Transverse colon (tissue), 3 donors: ENCODE data around the gene MKRN2.

ENCODE experiments used
- POLR2A ChIP-seq: fragments of 450-650 bp; IDR thresholded peaks from one replicate; pipeline ENCODE4 v1.6.1; 2016; ENCODE audit warnings: antibody characterized with exemption, mild to moderate bottlenecking, moderate library complexity
- TF ChIP-seq, protein P1 (sequence below), 5 experiments: fragments of 200-600 bp in 3 of 5; fragments of 450-650 bp in 2 of 5; sonication (generic) in 3 of 5; IDR thresholded peaks; 1 replicate in 2 of 5; 2 replicates in 3 of 5; pipeline ENCODE4 v1.5.1; 2016 to 2017; ENCODE audit warnings: antibody characterized with exemption in 5 of 5, inconsistent platforms in 3 of 5, mild to moderate bottlenecking in 2 of 5, moderate library complexity in 1 of 5

DNA sequence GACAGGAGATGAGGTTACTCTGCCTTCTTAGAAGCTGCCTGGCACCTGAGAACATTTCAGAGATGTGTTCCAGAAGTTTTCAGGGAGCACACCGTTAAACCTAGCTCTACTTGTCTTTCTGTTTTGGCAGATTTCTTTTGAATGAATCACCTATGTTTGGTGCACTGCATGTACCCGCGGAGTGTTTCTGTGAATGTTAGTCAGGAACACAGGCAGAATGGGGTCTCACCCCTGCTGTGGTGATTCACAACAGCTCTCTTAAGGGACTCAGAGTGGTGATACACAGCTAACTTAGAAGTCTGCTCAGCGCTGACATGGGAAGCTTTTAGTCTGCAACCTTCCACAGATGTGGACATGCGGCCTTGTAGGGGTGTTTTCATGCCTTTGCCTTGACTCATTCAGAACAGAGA, 48.6 kb upstream of the MKRN2 start:
- TF ChIP-seq POLR2A = no peak
- TF ChIP-seq, protein P1, sequence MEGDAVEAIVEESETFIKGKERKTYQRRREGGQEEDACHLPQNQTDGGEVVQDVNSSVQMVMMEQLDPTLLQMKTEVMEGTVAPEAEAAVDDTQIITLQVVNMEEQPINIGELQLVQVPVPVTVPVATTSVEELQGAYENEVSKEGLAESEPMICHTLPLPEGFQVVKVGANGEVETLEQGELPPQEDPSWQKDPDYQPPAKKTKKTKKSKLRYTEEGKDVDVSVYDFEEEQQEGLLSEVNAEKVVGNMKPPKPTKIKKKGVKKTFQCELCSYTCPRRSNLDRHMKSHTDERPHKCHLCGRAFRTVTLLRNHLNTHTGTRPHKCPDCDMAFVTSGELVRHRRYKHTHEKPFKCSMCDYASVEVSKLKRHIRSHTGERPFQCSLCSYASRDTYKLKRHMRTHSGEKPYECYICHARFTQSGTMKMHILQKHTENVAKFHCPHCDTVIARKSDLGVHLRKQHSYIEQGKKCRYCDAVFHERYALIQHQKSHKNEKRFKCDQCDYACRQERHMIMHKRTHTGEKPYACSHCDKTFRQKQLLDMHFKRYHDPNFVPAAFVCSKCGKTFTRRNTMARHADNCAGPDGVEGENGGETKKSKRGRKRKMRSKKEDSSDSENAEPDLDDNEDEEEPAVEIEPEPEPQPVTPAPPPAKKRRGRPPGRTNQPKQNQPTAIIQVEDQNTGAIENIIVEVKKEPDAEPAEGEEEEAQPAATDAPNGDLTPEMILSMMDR (IDR thresholded peaks at IDR 0.05) = no peak
